ENCODE results near the gene CRTC1.

CRTC1 gene

GRCh38 chr19:18647807-18648206 lies 35.7 kb upstream of the CRTC1 start:
- DNase-seq (no peak), ATAC-seq (no peak)
- H3K4me3 Mint-ChIP-seq: no peak overlapping the region
- H3K4me1 Mint-ChIP-seq: peaks cover 23% of the 10 kb centered on the region
- H3K27me3 Mint-ChIP-seq: no peaks in the 10 kb centered on the region
- no peaks in the 10 kb centered on the region for H3K9me3 Mint-ChIP-seq
- H3K27ac Mint-ChIP-seq: peak overlapping the region in 1 of 2 donors; percentile 84

GRCh38 chr19:18648973-18649315 lies 34.5 kb upstream of the CRTC1 start:
- H3K9me3 Mint-ChIP-seq: peaks cover under 1 to 1% of the 10 kb centered on the region in 2 donors
- DNase-seq (no peak), ATAC-seq (no peak)
- no peak overlapping the region for H3K4me3 Mint-ChIP-seq
- no peaks in the 10 kb centered on the region for H3K27me3 Mint-ChIP-seq
- peaks cover 23% of the 10 kb centered on the region for H3K4me1 Mint-ChIP-seq
- H3K27ac Mint-ChIP-seq: no peak overlapping the region

DNA sequence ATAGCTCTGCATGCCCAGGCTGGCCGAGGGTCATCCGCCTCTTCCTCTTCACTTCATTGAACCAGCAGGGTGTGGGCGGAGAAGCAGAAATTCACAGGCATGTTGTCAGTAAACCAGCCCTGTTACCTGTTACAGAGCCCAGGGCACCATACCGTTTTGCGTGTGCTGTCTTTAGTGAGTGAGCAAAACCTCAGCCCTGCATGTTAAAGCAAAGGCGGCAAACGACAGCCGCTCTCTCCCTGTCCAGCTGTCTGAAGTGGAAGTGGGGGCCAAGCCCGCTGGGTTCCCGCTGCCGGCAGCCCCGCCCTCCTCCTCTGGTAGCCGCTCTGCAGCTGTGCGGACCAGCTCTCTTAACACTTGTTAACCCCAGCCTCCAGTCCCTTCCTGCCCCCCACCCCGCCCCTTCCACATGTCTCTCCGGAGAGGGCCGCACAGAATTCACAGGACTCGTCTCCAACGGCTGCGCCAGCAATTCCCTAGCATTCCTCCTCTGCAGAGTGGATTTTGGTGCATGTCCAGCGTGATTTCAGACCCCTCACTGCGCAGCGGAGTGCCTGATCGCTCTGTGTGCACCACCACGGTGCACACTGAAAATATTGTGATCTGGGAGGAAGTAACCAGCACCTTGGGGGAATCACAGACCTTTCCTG lies 34.0 kb upstream of the CRTC1 start:
- ATAC-seq (no peak), DNase-seq (no peak)
- H3K27me3 Mint-ChIP-seq: no peaks in the 10 kb centered on the region
- H3K4me1 Mint-ChIP-seq: peaks cover 23% of the 10 kb centered on the region
- peaks cover 5% of the 10 kb centered on the region in 2 donors for H3K9me3 Mint-ChIP-seq
- H3K27ac Mint-ChIP-seq: peak overlapping the region in 1 of 2 donors; percentile 55
- H3K4me3 Mint-ChIP-seq: no peak overlapping the region

GRCh38 chr19:18650021-18650390 lies 33.5 kb upstream of the CRTC1 start:
- Mint-ChIP-seq H3K4me3 (no peak overlapping the region), H3K4me1 (peaks cover 23% of the 10 kb centered on the region), H3K27ac (no peak overlapping the region), H3K27me3 (no peaks in the 10 kb centered on the region), H3K9me3 (peaks cover 5% of the 10 kb centered on the region in 2 donors)
- ATAC-seq (no peak), DNase-seq (no peak)

DNA sequence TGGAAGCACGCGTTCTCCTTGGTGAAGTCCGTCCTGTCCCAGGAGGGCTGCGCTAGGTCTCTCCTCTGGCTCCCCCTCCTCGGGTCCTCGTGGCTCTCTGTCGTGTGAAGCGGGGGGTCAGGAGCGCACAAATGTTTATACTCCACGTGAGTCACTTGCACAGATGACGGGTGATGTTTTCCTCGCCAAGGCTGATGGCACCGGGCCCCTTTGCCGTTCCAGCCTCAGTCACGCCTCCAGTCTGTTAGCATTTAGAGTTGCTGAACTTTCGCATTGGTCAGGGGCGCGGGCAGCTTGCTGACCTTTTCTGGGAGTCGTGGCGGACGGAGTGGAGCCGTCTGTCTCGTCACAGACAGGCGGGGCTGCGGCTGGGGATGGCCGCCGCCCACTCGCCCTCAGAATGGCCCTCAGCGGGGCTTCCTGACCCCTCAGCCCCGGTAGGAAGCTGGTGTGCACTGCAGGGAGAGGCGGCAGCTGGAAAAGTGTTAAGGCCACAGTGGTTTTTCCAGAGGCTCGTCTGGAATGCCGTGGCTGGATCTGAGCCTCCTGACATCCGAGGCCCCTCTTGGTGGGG lies 32.9 kb upstream of the CRTC1 start:
- Mint-ChIP-seq H3K9me3 (peaks cover 5% of the 10 kb centered on the region in 2 donors), H3K4me3 (no peak overlapping the region), H3K27ac (no peak overlapping the region), H3K4me1 (peaks cover 23% of the 10 kb centered on the region), H3K27me3 (no peaks in the 10 kb centered on the region)
- ATAC-seq (no peak), DNase-seq (no peak)

DNA sequence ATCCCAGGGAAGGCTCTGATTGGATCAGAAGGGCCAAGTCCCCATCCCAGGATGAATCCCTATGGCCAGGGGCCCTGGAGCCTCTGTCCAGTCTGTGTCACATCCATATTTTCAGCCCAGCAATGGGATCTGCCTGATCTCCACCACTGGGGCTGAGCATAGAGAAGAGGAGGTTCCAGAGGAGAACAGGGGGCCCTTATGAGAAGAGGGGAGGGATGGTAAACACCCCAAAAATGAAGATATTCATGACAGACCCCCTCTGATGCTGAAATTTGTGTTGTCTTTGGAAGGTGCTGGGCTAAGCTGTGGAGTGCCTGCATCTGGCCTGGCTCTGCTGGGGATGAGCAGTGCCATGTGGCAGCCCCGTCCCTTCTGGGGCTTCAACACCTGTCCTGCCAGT lies 32.2 kb upstream of the CRTC1 start:
- Mint-ChIP-seq H3K27me3 (no peaks in the 10 kb centered on the region), H3K4me1 (peaks cover 23% of the 10 kb centered on the region), H3K9me3 (peaks cover 5% of the 10 kb centered on the region in 2 donors), H3K4me3 (no peak overlapping the region), H3K27ac (no peak overlapping the region)
- DNase-seq (no peak), ATAC-seq (no peak)

DNA sequence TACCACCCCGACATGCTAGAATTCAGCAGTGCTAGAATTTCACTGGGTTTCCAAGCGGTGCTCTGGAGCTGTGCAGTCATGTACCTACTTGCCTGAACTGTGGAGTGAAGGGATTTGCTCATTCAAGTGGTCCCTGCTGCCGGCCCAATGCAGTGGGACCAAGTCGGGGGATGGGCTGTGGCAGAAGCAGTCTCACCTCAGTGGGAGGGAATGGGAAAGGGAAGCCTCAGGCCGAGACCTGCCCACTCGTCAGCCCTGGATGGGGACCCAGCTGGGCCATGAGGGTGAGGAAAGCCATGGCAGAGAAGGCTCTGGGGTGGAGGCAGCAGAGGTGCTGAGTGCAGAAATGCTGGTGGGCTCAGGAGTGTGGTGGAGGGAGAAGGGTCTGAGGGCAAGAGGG lies 31.7 kb upstream of the CRTC1 start:
- Mint-ChIP-seq H3K9me3 (peaks cover 5% of the 10 kb centered on the region in 2 donors), H3K27ac (peak overlapping the region in 1 of 2 donors; percentile 59), H3K4me3 (no peak overlapping the region), H3K4me1 (peaks cover 23% of the 10 kb centered on the region), H3K27me3 (no peaks in the 10 kb centered on the region)
- DNase-seq (no peak), ATAC-seq (no peak)

DNA sequence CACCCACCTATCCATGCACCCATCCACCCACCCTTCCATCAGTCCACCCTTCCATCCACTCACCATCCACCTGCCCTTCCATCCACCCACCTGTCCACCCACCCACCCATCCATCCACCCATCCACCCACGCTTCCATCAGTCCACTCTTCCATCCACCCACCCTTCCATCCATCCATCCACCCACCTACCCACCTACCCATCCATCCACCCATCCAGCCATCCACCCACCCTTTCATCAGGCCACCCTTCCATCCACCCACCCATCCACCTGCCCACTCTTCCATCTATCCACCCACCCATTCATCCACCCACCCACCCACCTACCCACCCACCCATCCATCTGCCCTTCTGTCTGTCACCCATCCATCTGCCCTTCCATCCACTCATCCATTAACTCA lies 29.6 kb upstream of the CRTC1 start:
- ATAC-seq: no peak
- H3K27me3 Mint-ChIP-seq: no peaks in the 10 kb centered on the region
- H3K4me3 Mint-ChIP-seq: no peak overlapping the region
- no peak overlapping the region for H3K27ac Mint-ChIP-seq
- peaks cover 5% of the 10 kb centered on the region in 2 donors for H3K9me3 Mint-ChIP-seq
- peaks cover 19% of the 10 kb centered on the region for H3K4me1 Mint-ChIP-seq
- no peak for DNase-seq

- no peak for ATAC-seq
- no peak overlapping the region for H3K4me3 Mint-ChIP-seq
- peaks cover 18% of the 10 kb centered on the region for H3K4me1 Mint-ChIP-seq
- DNase-seq: no peak
- peaks cover 5% of the 10 kb centered on the region in 2 donors for H3K9me3 Mint-ChIP-seq
- H3K27me3 Mint-ChIP-seq: no peaks in the 10 kb centered on the region
- peak overlapping the region in 1 of 2 donors; percentile 2 for H3K27ac Mint-ChIP-seq
Observed at GRCh38 chr19:18654469-18654868, 29.0 kb upstream of the CRTC1 start.

GRCh38 chr19:18655173-18655844 lies 28.2 kb upstream of the CRTC1 start:
- no peak for DNase-seq
- no peak for ATAC-seq
- H3K4me3 Mint-ChIP-seq: no peak overlapping the region
- H3K9me3 Mint-ChIP-seq: peaks cover 5% of the 10 kb centered on the region in 2 donors
- H3K27ac Mint-ChIP-seq: no peak overlapping the region
- H3K27me3 Mint-ChIP-seq: no peaks in the 10 kb centered on the region
- peaks cover 12% of the 10 kb centered on the region for H3K4me1 Mint-ChIP-seq

DNA sequence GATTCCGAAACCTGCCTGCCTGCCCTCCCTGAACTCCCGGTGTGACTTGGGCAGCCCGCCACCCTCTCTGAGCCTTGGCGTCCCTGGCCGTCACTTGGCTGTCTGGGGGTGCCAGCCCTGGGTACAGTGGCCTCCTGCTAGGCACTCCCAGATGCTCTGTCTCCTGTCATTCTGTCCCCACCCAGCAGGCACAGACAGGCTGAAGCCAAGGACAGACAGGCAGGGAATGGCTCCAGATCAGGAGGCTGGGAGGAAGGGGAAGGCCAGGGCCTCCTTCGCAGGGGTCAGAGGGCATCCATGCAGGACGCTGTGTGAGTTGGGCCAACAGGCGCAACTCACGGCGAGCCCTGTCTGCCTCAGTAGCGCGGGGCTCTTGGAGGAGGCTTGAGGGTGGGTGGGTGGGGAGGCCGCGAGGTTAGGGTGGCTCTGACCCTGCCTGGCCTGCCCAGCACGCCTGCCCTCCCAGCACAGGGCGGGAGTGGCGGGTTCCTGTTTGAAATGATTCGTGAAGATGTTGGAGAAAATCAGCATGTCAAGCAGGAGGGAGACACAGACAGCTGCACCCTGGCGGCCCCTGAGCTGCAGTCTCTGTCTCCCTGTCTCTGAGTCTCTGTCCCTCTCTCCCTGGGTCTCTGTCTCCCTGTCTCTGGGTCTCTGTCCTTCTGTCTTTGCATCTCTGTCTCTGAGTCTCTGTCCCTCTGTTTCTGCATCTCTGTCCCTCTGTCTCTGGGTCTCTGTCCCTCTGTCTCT lies 27.0 kb upstream of the CRTC1 start:
- Mint-ChIP-seq H3K4me3 (no peak overlapping the region), H3K27me3 (no peaks in the 10 kb centered on the region), H3K4me1 (peaks cover 20% of the 10 kb centered on the region), H3K27ac (no peak overlapping the region), H3K9me3 (peaks cover 5% of the 10 kb centered on the region in 2 donors)
- DNase-seq: no peak
- ATAC-seq: no peak

- H3K9me3 Mint-ChIP-seq: peaks cover 5% of the 10 kb centered on the region in 2 donors
- no peak overlapping the region for H3K4me3 Mint-ChIP-seq
- ATAC-seq: no peak
- peaks cover 21% of the 10 kb centered on the region for H3K4me1 Mint-ChIP-seq
- DNase-seq: no peak
- no peak overlapping the region for H3K27ac Mint-ChIP-seq
- no peaks in the 10 kb centered on the region for H3K27me3 Mint-ChIP-seq
Observed at GRCh38 chr19:18657590-18658365, 25.7 kb upstream of the CRTC1 start.

DNA sequence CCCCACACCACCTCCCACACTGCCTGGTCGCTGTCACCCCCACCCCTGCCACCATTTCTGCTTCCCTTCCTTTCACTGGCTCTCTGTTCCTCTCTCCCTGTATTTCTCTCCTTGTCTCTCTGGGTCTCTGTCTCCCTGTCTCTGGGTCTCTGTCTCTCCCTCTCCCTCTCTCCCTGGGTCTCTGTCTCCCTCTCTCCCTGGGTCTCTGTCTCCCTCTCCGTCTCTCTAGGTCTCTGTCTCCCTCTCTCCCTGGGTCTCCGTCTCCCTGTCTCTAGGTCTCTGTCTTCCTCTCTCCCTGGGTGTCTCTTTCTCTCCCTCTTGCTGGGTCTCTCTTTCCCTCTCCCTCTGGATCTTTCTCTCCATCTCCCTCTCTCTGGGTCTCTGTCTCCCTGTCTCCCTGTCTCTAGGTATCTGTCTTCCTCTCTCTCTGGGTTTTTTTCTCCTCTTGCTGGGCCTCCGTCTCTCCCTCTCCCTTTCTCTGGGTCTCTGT lies 25.1 kb upstream of the CRTC1 start:
- H3K27ac Mint-ChIP-seq: peak overlapping the region in 1 of 2 donors; percentile 69

GRCh38 chr19:18659281-18660050 lies 24.0 kb upstream of the CRTC1 start:
- Mint-ChIP-seq H3K27me3 (no peaks in the 10 kb centered on the region), H3K9me3 (no peaks in the 10 kb centered on the region), H3K4me1 (peaks cover 38% of the 10 kb centered on the region), H3K27ac (peak overlapping the region in 1 of 2 donors; percentile 69), H3K4me3 (no peak overlapping the region)
- ATAC-seq: no peak
- no peak for DNase-seq

More for the DNA sequence above, 25.1 kb upstream of the CRTC1 start:
- Mint-ChIP-seq H3K27me3 (no peaks in the 10 kb centered on the region), H3K4me1 (peaks cover 27% of the 10 kb centered on the region), H3K9me3 (peaks cover 5% of the 10 kb centered on the region in 2 donors), H3K4me3 (no peak overlapping the region)
- ATAC-seq (no peak), DNase-seq (no peak)

Measured in stimulated activated naive CD8-positive, alpha-beta T cell treated with anti-CD3 and anti-CD28 coated beads, Interleukin-15, amount 100 ng/mL, for 72 hours (primary cell).